ENCODE measurements around the gene NKIRAS1.
"Not testable (repeated sequence)": the region's sequence is repeated elsewhere in the genome, so short reads cannot be mapped to it uniquely, and the experiment has no call there.

The NKIRAS1 gene

DNA sequence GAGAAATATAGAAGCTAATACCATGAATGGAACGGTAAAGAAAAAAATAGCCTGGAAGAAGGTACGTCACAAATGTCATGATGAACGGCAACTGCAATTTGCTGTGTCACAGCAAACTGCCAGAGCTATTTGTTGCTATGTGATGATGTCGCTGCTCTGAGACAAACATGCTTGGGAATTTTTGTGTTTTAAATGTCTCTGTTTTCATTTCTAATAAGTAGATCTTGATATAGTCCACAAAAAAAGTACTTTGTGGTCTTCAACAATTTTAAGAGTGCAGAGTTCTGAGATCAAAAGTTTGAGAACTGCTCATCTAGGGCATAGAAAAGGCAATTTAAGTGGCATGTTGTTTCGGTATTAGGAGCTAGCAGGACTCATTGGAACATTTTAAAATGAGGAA is 24.0 kb upstream of the NKIRAS1 start:
- no peak for DNase-seq (ENCODE audit: low read depth)

DNA sequence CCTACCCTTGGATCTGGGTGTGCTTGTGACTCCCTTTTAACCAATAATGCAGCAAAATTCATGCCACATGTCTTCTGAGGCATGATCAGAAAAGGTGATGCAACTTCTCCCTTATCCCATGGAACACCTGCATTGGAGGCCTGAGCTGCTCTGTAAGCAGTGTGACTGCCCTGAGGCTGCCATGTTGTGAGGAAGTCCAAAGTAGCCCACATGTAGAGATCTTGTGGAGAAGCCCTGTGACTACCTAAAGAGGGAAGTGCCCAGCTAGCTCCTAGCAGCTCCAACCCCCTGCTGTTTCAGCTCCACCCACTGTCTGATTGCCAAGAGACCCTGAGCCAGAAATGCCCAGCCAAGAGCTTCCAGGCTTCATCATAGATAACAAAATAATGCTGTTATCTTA is 21.9 kb upstream of the NKIRAS1 start:
- no peak for DNase-seq (ENCODE audit: low read depth)

DNA sequence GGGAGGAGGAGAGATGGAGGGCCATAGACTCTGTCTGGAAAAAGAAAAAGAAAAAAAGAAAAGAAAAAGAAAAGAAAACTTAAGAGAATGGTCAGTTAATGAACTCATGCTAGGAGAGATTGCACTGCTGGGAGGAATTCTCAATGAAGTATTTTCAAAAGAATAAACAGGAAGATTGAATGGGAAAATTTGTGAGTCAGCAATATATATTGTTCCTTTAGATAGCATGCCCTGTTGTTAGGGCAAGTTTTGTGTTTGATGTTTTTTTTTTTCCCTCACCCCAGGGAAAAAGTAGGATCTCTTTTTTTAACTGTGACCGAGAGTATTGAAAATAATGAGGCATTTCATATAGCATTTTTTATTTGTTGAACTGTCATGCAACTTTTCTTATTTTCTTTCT is 20.5 kb upstream of the NKIRAS1 start:
- DNase-seq (ENCODE audit: low read depth), result no peak

DNA sequence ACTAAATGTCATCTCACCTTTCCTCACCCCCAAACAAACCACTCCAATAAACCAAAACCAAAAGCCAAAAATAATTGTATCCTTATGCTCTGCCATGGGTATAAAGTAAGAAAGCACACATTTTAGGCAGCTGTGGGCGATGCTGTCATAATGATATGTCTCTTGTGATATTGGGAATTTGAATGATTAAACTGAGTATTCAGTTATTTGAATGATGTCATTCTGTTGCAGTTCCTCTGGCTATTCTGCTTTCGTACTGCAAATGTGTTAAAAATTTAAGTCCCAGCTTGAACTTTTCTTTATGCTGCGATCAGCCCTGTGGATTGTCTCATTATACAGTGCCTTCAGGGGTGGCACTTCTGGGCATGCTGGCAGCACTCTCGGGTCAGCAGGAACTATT is 17.5 kb upstream of the NKIRAS1 start:
- no peak for DNase-seq (ENCODE audit: low read depth)

DNA sequence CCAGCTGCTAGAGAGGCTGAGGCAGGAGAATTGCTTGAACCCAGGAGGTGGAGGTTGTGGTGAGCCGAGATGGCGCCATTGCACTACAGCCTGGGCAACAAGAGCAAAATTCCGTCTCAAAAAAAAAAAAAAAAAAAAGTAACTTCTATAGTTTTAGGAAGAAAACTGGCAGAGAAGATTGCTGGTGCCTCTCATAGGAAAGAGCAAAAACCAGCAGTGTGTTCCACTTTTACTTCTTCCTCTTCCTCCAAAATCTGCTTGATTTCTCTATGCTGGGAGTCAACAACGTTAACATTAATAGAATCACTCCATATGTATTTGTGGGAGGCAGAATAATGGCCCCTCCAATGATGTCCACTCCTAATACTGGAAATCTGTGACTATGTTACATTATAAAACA is 15.8 kb upstream of the NKIRAS1 start:
- DNase-seq (ENCODE audit: low read depth), result no peak

DNA sequence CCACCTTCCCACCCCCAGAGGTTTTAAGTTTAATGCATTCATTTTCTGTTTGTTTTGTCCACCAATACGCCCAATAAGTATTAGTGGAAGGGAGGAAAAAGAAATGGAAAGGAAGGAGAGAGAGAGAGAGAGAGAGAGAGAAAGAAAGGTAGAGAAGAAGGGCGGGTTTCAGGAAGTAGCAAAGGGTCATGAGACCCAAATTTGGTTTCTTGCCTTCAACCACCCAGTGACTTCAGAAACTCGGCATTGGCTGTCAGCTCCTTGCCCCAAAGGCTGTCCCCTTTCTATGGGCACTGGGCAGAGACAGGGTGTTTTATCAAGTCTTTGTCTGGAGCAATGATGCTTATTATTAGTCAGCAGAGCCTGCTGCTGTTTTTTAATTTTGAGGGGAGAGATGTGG is 14.8 kb upstream of the NKIRAS1 start:
- DNase-seq (ENCODE audit: low read depth), result no peak

DNA sequence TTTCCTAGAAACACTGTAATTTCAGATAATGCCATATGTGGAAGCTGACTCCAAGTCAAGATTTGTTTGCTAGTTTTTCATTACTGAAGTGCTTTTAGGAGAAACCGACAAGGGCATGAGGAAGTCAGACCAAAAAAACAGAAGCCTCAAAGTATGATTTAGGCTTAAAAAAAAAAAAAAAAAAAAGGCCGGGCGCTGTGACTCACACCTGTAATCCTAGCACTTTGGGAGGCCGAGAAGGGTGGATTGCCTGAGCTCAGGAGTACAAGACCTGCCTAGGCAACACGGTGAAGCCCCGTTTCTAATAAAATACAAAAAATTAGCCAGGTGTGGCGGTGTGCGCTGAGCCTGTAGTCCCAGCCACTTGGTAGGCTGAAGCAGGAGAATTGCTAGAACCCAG is 11.7 kb upstream of the NKIRAS1 start:
- DNase-seq (ENCODE audit: low read depth), result no peak

DNA sequence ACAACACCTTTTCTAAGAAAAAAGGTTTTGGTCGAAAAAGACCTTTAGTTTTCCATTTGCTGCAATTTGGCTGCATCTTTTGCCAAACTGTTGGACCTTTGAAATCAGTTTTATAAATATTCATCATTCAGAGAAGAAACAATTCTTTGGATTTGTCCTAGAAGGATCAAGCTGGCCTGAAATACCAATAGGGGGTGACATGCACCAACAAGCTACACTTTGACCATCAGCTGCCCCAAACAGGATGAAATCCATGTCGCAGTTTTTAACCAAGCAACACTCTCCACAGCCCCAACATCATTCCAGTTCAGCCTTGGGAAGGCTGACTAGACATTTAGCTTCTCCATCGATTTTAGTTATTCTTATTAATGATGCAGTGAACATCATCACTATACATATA is 9.9 kb upstream of the NKIRAS1 start:
- DNase-seq (ENCODE audit: low read depth), result no peak

DNA sequence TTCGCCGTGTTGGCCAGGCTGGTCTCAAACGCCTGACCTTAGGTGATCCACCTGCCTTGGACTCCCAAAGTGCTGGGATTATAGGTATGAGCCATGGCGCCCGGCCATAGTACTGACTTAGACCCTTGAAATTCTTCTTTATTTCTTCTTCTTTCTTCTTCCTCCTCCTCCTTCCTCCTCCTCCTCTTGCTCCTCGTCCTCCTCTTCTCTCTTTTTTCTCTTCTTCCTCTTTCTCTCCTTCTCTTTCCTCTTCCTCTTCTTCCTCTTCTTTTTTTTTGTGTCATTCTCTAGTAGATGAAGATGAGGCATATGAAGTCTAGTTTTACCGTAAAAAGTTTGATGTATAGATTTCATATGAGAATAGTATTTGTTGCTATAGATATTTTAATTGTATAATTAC is 9.5 kb upstream of the NKIRAS1 start:
- no peak for DNase-seq (ENCODE audit: low read depth)

DNA sequence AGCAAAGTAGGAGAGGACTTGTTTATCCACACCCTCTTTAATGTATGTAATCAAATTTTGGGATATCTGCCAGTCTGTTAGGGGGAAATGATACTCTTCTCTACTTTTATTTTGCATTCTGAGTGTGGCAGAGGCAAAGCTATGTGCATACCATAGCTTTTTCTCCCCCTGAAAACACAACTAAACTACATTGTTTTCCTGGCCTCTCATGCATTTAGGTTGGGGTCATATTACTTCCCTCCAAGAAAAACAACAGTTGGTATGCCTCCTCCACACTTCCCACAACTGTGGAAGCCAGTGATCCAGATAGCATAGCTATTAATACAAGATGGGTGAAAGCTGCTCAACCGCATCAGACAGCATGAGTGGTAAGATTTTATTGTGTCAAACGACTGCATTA is 7.0 kb upstream of the NKIRAS1 start:
- DNase-seq (ENCODE audit: low read depth), result peak; percentile 81

DNA sequence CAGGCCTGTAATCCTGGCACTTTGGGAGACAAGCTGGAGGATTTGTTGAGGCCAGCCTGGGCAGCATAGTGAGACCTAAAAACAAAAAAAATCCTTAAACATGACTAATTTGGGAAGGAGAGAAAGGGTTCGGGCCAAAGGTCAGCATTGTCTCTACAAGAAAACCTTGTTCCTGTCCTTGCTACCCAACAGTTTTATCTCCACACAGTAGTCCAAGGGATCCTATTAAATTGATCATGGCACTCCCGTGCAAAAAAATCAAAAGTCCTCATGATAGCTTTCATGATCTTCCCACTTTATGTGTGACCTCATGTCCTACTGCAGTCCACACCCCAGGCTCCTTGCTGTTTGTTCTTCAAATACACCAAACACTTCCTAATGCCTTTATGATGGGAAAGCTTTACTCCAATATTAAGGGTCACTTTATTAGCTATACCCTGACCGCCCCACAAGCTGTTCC is 4.3 kb upstream of the NKIRAS1 start:
- peak; percentile 14 for DNase-seq (ENCODE audit: low read depth)

DNA sequence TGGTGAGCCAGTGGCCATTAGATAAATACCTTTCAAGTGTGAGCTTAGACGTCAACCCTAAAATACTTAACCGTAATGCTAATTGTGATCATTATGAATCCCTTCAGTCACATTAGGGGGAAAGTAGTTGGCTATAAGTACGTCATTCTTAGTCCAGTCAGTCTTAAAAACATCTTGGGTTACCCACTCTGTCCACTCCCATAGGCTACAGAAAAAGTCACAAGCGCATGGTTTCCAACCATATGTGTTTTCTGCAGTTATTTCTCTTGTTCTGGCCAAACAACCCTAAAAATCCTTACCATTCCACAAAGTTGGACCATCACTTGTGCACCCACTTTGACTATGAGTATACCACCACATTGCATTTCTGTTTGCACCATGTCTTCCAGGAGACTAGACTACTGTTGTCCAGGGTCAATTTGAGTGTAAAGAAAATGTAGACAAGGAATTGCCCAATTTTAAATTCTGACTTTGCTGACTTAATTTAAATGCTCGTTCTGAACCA is 3.4 kb upstream of the NKIRAS1 start:
- no peak for DNase-seq (ENCODE audit: low read depth)

DNA sequence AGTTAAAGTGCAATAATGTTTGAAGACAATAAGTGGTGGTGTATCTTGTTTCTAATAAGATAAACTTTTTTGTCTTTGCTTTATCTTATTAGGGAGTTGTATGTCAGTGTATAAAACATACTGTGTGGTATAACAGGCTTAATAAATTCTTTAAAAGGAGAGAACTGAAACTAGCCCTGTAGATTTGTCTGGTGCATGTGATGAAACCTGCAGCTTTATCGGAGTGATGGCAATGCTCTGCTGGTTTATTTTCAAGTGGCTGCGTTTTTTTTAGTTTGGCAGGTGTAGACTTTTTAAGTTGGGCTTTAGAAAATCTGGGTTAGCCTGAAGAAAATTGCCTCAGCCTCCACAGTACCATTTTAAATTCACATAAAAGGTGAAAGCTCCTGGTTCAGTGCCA is 2.8 kb upstream of the NKIRAS1 start:
- DNase-seq (ENCODE audit: low read depth), result no peak

DNA sequence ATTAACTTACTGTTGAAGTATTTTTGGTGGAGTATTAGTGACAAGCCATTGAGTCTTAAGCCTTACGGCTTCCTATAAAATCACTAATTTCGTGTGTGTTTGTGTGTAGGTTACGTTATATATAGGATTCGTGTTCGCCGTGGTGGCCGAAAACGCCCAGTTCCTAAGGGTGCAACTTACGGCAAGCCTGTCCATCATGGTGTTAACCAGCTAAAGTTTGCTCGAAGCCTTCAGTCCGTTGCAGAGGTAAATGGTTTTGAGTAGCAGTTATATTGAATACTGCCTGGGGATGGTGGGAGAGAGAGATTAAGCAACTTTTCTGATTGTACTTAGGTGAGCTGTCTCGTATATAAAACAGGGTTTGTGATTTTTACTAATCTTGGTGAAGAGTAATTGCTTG is 1.5 kb upstream of the NKIRAS1 start:
- DNase-seq (ENCODE audit: low read depth), result not testable (repeated sequence)

DNA sequence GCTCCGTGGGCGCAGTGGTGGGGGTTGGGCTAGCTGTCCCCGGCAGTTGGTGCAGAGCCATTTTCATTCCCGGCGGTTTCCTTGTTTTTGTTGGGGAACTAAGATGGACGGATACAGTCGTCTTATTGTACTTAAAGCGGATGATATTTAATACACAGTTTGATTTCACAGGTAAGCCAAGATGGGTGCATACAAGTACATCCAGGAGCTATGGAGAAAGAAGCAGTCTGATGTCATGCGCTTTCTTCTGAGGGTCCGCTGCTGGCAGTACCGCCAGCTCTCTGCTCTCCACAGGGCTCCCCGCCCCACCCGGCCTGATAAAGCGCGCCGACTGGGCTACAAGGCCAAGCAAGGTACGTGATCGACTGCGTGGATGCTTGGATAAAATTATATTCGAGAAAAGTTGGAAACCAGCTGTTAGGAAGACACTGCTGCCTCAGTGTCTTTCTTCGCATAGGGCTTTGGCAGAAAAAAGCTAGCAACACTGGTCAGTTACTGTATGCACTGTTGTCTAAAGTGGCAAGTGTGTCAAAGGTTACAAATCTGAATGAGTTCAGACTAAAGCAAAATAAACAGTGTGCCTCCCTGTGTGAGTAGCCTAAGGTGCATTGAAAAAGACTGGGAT is 1.0 kb upstream of the NKIRAS1 start:
- peak; percentile 71 for DNase-seq (ENCODE audit: low read depth)

DNA sequence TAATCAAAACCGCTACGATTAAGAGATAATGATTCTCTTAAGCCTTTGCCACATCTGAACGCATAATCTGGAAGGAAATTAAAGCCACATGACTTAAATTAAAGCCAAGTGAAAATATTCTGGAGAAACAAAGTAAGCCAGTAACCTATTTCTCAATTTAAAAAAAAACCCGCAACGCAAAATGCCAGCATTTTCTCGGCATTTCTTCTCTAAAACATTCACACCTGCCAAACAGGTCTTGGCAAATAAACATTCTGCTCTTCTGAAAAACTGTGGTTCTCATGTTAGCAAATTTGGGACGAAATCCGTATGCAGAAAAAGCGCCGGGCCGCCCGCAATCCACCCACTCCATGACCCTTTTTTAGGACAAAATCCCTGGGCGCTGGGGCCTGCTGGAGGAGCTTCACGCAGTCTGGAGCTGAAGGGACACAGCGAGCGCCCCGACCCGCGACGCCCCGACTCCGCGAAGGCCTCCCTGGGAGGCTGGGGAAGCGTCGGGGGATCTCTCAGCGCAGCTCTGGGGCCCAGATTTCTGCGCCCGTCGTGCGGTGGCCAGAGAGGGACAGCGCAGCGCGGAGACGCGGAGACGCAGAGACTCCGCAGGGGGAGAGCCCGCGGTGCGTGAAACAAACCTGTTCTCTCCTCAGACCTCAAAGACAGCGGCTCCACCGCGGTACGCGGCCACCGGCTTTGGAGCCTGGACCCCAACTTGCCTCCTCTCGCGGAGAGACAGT is 471 bp downstream of the NKIRAS1 start:
- peak; percentile 11 for DNase-seq (ENCODE audit: low read depth)

DNA sequence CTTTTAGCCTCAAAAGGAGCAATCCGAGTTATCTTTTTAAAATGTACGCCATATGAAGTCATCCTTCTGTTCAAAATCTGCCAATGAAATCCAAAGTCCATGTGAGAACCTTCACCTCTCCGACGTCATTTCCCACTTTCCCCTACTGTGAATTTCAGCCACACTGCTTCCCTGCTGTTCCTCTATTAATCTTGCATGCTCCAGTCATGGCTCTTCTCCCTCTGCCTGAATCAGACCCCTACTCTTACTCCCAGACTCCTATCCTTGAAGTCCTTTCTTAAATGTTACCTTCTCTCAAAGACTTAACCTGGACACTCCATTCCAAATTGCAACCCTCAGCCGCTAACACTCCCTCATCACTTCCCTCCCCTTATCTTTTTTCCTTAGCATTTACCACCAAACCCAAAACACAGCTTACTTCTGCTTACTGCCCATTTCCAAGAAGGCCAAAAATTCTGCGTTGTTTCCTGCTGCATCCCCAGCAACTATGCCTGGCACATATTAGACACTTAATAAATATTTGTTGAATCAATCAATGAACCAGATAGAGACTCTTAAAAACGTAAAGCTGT is 1.2 kb downstream of the NKIRAS1 start:
- peak; percentile 42 for DNase-seq (ENCODE audit: low read depth)

DNA sequence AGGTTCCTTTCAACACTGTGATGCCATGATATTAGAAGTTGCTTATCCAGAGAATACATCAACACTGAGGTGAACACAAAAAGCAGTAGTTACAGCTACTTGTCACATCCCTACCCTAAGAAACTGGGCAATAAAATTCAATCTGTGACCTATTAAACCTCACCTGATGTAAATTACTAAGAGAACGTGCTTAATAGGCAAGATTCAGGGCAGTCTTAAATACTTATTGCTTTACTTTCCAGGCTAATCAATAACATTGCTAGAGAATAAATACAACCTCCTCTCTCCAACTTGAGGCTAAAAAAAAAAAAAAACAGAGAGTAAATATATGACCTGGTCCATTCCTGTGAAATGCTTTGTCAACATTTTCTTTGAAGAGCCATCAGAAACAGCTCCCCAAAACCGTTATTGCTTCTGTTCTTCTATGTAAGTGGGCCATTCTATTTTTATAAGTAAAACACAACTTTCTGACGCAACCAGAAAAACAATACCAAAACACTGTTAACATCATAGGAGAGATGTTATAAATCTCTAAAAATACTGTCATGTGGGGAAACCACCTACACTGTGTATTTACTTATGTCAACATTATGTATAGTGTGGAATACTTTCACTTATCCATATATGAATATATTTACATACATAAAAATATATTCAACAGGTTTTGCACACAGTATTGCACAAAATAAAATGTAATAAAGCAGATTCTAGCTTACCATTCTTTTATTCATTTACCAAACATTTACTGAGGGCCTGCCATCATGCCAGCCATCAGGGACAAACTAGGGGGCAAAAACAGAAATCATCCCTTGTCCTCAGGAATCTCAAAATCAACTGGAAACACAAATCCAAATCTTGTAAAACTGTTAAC is 2.7 kb downstream of the NKIRAS1 start:
- no peak for DNase-seq (ENCODE audit: low read depth)

DNA sequence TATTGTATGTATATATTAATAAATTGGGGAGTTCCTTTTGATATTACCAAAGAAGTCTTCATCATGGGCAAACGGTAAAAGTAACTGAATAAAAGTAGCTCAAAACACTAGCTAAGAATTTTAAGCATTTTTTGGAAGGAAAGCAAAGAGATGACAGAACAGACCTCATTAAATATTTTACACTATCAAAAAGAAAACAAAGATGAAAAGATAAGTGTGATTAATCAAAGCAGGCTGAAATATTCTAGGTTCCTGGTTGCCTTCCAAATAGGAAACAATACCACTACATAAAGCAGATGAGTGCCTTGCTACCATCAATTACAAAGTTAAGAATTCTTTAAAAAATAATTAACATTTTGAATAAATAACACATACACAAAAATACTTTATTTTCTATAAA is 3.6 kb downstream of the NKIRAS1 start:
- DNase-seq (ENCODE audit: low read depth), result no peak

DNA sequence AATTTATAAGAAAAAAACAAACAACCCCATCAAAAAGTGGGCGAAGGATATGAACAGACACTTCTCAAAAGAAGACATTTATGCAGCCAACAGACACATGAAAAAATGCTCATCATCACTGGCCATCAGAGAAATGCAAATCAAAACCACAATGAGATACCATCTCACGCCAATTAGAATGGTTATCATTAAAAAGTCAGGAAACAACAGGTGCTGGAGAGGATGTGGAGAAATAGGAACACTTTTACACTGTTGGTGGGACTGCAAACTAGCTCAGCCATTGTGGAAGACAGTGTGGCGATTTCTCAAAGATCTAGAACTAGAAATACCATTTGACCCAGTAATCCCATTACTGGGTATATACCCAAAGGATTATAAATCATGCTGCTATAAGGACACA is 4.5 kb downstream of the NKIRAS1 start:
- DNase-seq (ENCODE audit: low read depth), result not testable (repeated sequence)

DNA sequence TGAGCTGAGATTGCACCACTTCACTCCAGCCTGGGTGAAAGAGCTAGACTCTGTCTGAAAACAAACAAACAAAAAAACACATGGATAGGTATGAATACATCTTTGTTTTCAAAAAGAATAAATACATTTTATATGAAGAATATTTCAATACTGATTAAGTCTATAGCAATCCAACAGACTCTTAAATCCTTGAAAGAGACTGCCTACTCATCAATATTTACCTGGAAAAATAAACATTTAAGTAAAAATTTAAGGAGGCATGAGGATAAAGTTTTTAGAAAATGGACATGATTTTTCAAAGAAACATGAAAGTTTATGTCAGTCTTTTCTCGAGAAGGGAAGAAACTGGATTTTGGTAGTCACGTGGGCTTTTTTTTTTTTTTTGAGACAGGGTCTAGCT is 5.4 kb downstream of the NKIRAS1 start:
- no peak for DNase-seq (ENCODE audit: low read depth)

DNA sequence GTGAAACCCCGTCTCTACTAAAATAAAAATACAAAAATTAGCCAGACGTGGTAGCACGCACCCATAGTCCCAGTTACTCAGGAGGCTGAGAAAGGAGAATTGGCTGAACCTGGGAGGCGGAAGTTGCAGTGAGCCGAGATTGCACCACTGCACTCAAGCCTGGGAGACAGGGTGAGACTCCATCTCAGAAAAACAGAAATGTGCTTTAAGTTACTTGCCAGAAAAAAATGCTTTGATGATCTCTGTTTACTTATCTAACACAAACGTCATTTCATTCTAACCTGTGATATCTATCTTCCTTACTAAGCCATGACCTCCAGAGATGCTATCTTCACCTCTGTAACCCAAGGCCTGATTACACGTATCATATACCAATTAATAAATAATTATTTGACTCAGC is 7.4 kb downstream of the NKIRAS1 start:
- DNase-seq (ENCODE audit: low read depth), result no peak
